ENCODE data around the gene PDZD2.
"Not testable (repeated sequence)": the region's sequence is repeated elsewhere in the genome, so short reads cannot be mapped to it uniquely, and the experiment has no call there.

PDZD2 gene

GRCh38 chr5:31767335-31768031 is 128.6 kb downstream of the PDZD2 start:
- DNase-seq, result no peak

- no peak for DNase-seq
Observed at GRCh38 chr5:31768046-31768445, 129.1 kb downstream of the PDZD2 start.

- no peak for DNase-seq
Observed at GRCh38 chr5:31768784-31769183, 129.9 kb downstream of the PDZD2 start.

- DNase-seq, result no peak
Observed at GRCh38 chr5:31769530-31769929, 130.6 kb downstream of the PDZD2 start.

GRCh38 chr5:31770132-31770720 is 131.3 kb downstream of the PDZD2 start:
- DNase-seq, result peak in 1 of 56 donors; percentile 13

- DNase-seq, result no peak
Observed at GRCh38 chr5:31770998-31771397, 132.1 kb downstream of the PDZD2 start.

GRCh38 chr5:31771500-31771899 is 132.6 kb downstream of the PDZD2 start:
- no peak for DNase-seq

- DNase-seq, result not testable (repeated sequence)
Observed at GRCh38 chr5:31776294-31776693, 137.4 kb downstream of the PDZD2 start.

GRCh38 chr5:31776976-31777651 is 138.2 kb downstream of the PDZD2 start:
- DNase-seq, result no peak

GRCh38 chr5:31781772-31782171 is 142.8 kb downstream of the PDZD2 start:
- DNase-seq, result peak in 25 of 56 donors; percentile 3 to 63 (median 20)

- no peak for DNase-seq
Observed at GRCh38 chr5:31783086-31783645, 144.2 kb downstream of the PDZD2 start.

GRCh38 chr5:31783731-31784130 is 144.8 kb downstream of the PDZD2 start:
- no peak for DNase-seq

GRCh38 chr5:31786090-31786631 is 147.2 kb downstream of the PDZD2 start:
- DNase-seq, result no peak

- DNase-seq, result no peak
Observed at GRCh38 chr5:31794009-31794408, 155.1 kb downstream of the PDZD2 start.

GRCh38 chr5:31798168-31798567 is 159.2 kb downstream of the PDZD2 start:
- no peak for DNase-seq

- no peak for DNase-seq
Observed at GRCh38 chr5:31800351-31800750, 161.4 kb downstream of the PDZD2 start.

GRCh38 chr5:31805785-31806400 is 167.0 kb downstream of the PDZD2 start:
- no peak for DNase-seq

GRCh38 chr5:31806561-31806960 is 167.6 kb downstream of the PDZD2 start:
- DNase-seq, result no peak

GRCh38 chr5:31807789-31808540 is 169.0 kb downstream of the PDZD2 start:
- no peak for DNase-seq

GRCh38 chr5:31809050-31809870 is 170.3 kb downstream of the PDZD2 start:
- peak; percentile 10 to 90 (median 68) for DNase-seq

All from nucleus accumbens (tissue), 56 donors.